Measurements from ENCODE around the gene CCNB1IP1. TPM values are rescaled to one million over a fixed set of nuclear protein-coding genes. Genes with fewer than 3 reads are reported as not detected.
A peak's percentile ranks its signal among the peaks of the same experiment; 100 is the strongest.

The CCNB1IP1 gene
- 10 to 100 TPM; 24.5 to 85.6 (median 53.0) TPM for total RNA-seq
- 10 to 100 TPM; 84.9 to 99.1 TPM for polyA plus RNA-seq
- long read RNA-seq, donor 1, transcript CCNB1IP1-202 (7 exons, 1,479 nt), result major isoform, 20 of 72 reads
- long read RNA-seq, donor 1, partial matches to known transcripts, result 46 of 72 reads
- long read RNA-seq, donor 1, other reads (novel, unspliced or antisense), result 4 of 72 reads
- long read RNA-seq, donor 2, transcript CCNB1IP1-201 (6 exons, 1,305 nt), result minor isoform, 7 of 198 reads
- long read RNA-seq, donor 2, transcript CCNB1IP1-202 (7 exons, 1,479 nt), result major isoform, 110 of 198 reads
- long read RNA-seq, donor 2, partial matches to known transcripts, result 61 of 198 reads
- long read RNA-seq, donor 2, other reads (novel, unspliced or antisense), result 14 of 198 reads
- long read RNA-seq, donor 3, transcript CCNB1IP1-202 (7 exons, 1,479 nt), result major isoform, 8 of 28 reads
- long read RNA-seq, donor 3, partial matches to known transcripts, result 16 of 28 reads
- long read RNA-seq, donor 3, other reads (novel, unspliced or antisense), result 4 of 28 reads

- ATAC-seq (peak; percentile 98 to 99 (median 99)), DNase-seq (peak in 4 of 5 donors; percentile 57 to 78 (median 66))
- TF ChIP-seq CTCF (IDR thresholded peaks at IDR 0.05) (no peak), POLR2A (IDR thresholded peaks at IDR 0.05) (no peak)
- H3K4me1 ChIP-seq, result peaks cover 0 to 26% (median 15%) of the 10 kb centered on the region in 12 donors
- H3K9me3 ChIP-seq, result no peaks in the 10 kb centered on the region
- WGBS, 4 donors, result 0 to 1% (median 1%) methylated on average over 19 of the region's 19 CpGs
- no peaks in the 10 kb centered on the region for H3K27me3 ChIP-seq
- peak within 1 kb of the TSS; percentile 59 to 94 (median 88) for H3K27ac ChIP-seq
- H3K36me3 ChIP-seq, result peaks cover 0 to 15% (median 13%) of the 10 kb centered on the region in 9 donors
- peak within 1 kb of the TSS; percentile 17 to 75 (median 68) for H3K4me3 ChIP-seq
- intact Hi-C loops (cut with DNase I), result loop anchor here in 7 of 10 donors (1.0 to 10.0 kb wide), 8 partner anchors 10 to 350 kb away; partner anchors contain the start of genes OSGEP (in 2 of the 7), PARP2 (in 2 of the 7), RNASE4 (in 2 of the 7) and APEX1 (in 1 of the 7)
Measured at GRCh38 chr14:20332788-20333493, at the start of gene CCNB1IP1. CCNB1IP1 (minus strand) TSS chr14:20333279; CDS start chr14:20316523, 16,756 bp downstream.

- Histone ChIP-seq H3K9me3 (no peaks in the 10 kb centered on the region), H3K4me1 (no peaks in the 10 kb centered on the region), H3K27me3 (no peaks in the 10 kb centered on the region), H3K27ac (no peak overlapping the region), H3K36me3 (peaks cover 2 to 100% (median 98%) of the 10 kb centered on the region in 9 donors), H3K4me3 (no peak overlapping the region)
- DNase-seq (no peak), ATAC-seq (no peak)
- intact Hi-C loops (cut with DNase I), result no loop called here
- TF ChIP-seq POLR2A (IDR thresholded peaks at IDR 0.05) (no peak), CTCF (IDR thresholded peaks at IDR 0.05) (no peak)
- WGBS, 4 donors, result 86 to 96% (median 95%) methylated on average over 9 to 12 of the region's 12 CpGs
Measured at GRCh38 chr14:20382526-20382925, 49.4 kb upstream of the CCNB1IP1 start.

GRCh38 chr14:20381341-20381740, 48.3 kb upstream of the CCNB1IP1 start:
- Histone ChIP-seq H3K27ac (no peak overlapping the region), H3K4me3 (no peak overlapping the region), H3K36me3 (peaks cover 2 to 100% (median 100%) of the 10 kb centered on the region in 9 donors), H3K9me3 (no peaks in the 10 kb centered on the region), H3K27me3 (no peaks in the 10 kb centered on the region), H3K4me1 (no peaks in the 10 kb centered on the region)
- DNase-seq (no peak), ATAC-seq (no peak)
- intact Hi-C loops (cut with DNase I), result no loop called here
- WGBS, 4 donors, result 83 to 90% (median 85%) methylated on average over 7 of the region's 7 CpGs
- TF ChIP-seq POLR2A (IDR thresholded peaks at IDR 0.05), result no peak
- TF ChIP-seq CTCF (IDR thresholded peaks at IDR 0.05), result no peak

- Histone ChIP-seq H3K27me3 (no peaks in the 10 kb centered on the region), H3K9me3 (no peaks in the 10 kb centered on the region), H3K4me1 (no peaks in the 10 kb centered on the region), H3K27ac (no peak overlapping the region), H3K4me3 (no peak overlapping the region), H3K36me3 (peaks cover 2 to 100% (median 100%) of the 10 kb centered on the region in 9 donors)
- WGBS, 4 donors, result 84 to 95% (median 92%) methylated on average over 6 of the region's 6 CpGs
- TF ChIP-seq CTCF (IDR thresholded peaks at IDR 0.05) (no peak), POLR2A (IDR thresholded peaks at IDR 0.05) (no peak)
- intact Hi-C loops (cut with DNase I), result no loop called here
- no peak for ATAC-seq
- no peak for DNase-seq
Measured at GRCh38 chr14:20380681-20381080, 47.6 kb upstream of the CCNB1IP1 start.
